Neural cell (in vitro differentiated cells): Measurements from ENCODE around the gene PSME3IP1. TPM values are rescaled to one million over a fixed set of nuclear protein-coding genes. Genes with fewer than 3 reads are reported as not detected.

Source experiments
- H2AFZ ChIP-seq: fragments of 200-600, 300-800 bp; sonication (generic), shearing (Covaris generic); 2 replicates; pipeline ENCODE4 v1.6.0; 2014; ENCODE audit warnings: low read depth, mild to moderate bottlenecking, antibody characterized with exemption, low read length, moderate library complexity
- H3F3A ChIP-seq: fragments of 200-600 bp; shearing (Covaris generic); 2 replicates; pipeline ENCODE4 v1.6.1; 2016; ENCODE audit warnings: mild to moderate bottlenecking, moderate library complexity, mixed read lengths, antibody characterized with exemption, low read length; ENCODE audit not compliant: insufficient read depth, poor library complexity, severe bottlenecking
- H3K27ac ChIP-seq: fragments of 200-600, 300-800 bp; sonication (generic), shearing (Covaris generic); 2 replicates; pipeline ENCODE4 v1.5.1; 2014; ENCODE audit warnings: mild to moderate bottlenecking, low read length, moderate library complexity
- H3K27me3 ChIP-seq: fragments of 300-800, 200-600 bp; sonication (generic), shearing (Covaris generic); 2 replicates; pipeline ENCODE4 v1.6.0; 2014; ENCODE audit warnings: mild to moderate bottlenecking, low read depth, low read length, moderate library complexity; ENCODE audit not compliant: insufficient read depth
- H3K36me3 ChIP-seq: fragments of 300-800, 200-600 bp; sonication (generic), shearing (Covaris generic); 2 replicates; pipeline ENCODE4 v1.5.1; 2014; ENCODE audit warnings: mild to moderate bottlenecking, antibody characterized with exemption, low read length, moderate library complexity; ENCODE audit not compliant: insufficient read depth
- H3K4me2 ChIP-seq: fragments of 300-800, 200-600 bp; sonication (generic), shearing (Covaris generic); 2 replicates; pipeline ENCODE4 v1.6.0; 2014; ENCODE audit warnings: mild to moderate bottlenecking, low read length
- H3K4me3 ChIP-seq: fragments of 300-800, 200-600 bp; sonication (generic), shearing (Covaris generic); 2 replicates; pipeline ENCODE4 v1.5.1; 2014; ENCODE audit warnings: mild to moderate bottlenecking, low read length, moderate library complexity
- H3K79me2 ChIP-seq: fragments of 200-600 bp; shearing (Covaris generic); replicated peaks from 2 replicates; pipeline ENCODE4 v1.6.0; 2014; ENCODE audit warnings: mild to moderate bottlenecking, low read length, moderate library complexity; ENCODE audit not compliant: insufficient read depth
- H3K9ac ChIP-seq: fragments of 300-800, 200-600 bp; sonication (generic), shearing (Covaris generic); 2 replicates; pipeline ENCODE4 v1.6.1; 2016; ENCODE audit warnings: mild to moderate bottlenecking, low read length, mixed read lengths
- H3K9me2 ChIP-seq: fragments of 200-600 bp; shearing (Covaris generic); 2 replicates; pipeline ENCODE4 v1.6.1; 2016; ENCODE audit warnings: mild to moderate bottlenecking, low read length, mixed read lengths; ENCODE audit not compliant: insufficient read depth
- H3K9me3 ChIP-seq: fragments of 200-600, 300-800 bp; sonication (generic), shearing (Covaris generic); 2 replicates; pipeline ENCODE4 v1.6.1; 2016; ENCODE audit warnings: mild to moderate bottlenecking, mixed run types, low read length, moderate library complexity, mixed read lengths
- H4K20me1 ChIP-seq: fragments of 200-600 bp; shearing (Covaris generic); 2 replicates; pipeline ENCODE4 v1.6.1; 2016; ENCODE audit warnings: mild to moderate bottlenecking, mixed run types; ENCODE audit not compliant: insufficient read depth
- CTCF ChIP-seq: fragments of 450-650 bp; IDR thresholded peaks from 2 replicates; pipeline ENCODE4 v1.5.1; 2014; ENCODE audit warnings: antibody characterized with exemption, mild to moderate bottlenecking, moderate library complexity; ENCODE audit not compliant: poor library complexity, severe bottlenecking
- EP300 ChIP-seq: fragments of 450-650 bp; conservative IDR thresholded peaks from 2 replicates; pipeline ENCODE4 v1.6.1; 2014; ENCODE audit warnings: antibody characterized with exemption, mild to moderate bottlenecking, moderate library complexity; ENCODE audit not compliant: poor library complexity, severe bottlenecking
- EZH2 ChIP-seq: fragments of 200-600, 300-800 bp; shearing (Covaris generic), sonication (generic); IDR thresholded peaks from 2 replicates; pipeline ENCODE4 v1.6.1; 2014; ENCODE audit warnings: antibody characterized with exemption, low read length, borderline replicate concordance, mild to moderate bottlenecking; ENCODE audit not compliant: insufficient read depth, poor library complexity, severe bottlenecking
- MXI1 ChIP-seq: fragments of 450-650 bp; conservative IDR thresholded peaks from 2 replicates; pipeline ENCODE4 v1.6.1; 2014; ENCODE audit warnings: antibody characterized with exemption, mild to moderate bottlenecking; ENCODE audit not compliant: poor library complexity, severe bottlenecking
- POLR2AphosphoS5 ChIP-seq: IDR thresholded peaks from 2 replicates; pipeline ENCODE4 v1.6.1; 2012
- RAD21 ChIP-seq: fragments of 450-650 bp; conservative IDR thresholded peaks from 2 replicates; pipeline ENCODE4 v1.6.1; 2014; ENCODE audit warnings: antibody characterized with exemption, mild to moderate bottlenecking, moderate library complexity
- REST ChIP-seq: IDR thresholded peaks from 2 replicates; pipeline ENCODE4 v1.6.1; 2012; ENCODE audit warnings: borderline replicate concordance
- SMC3 ChIP-seq: fragments of 450-650 bp; conservative IDR thresholded peaks from 2 replicates; pipeline ENCODE4 v1.6.1; 2014; ENCODE audit warnings: antibody characterized with exemption, mild to moderate bottlenecking, moderate library complexity; ENCODE audit not compliant: poor library complexity
- TAF1 ChIP-seq: IDR thresholded peaks from 2 replicates; pipeline ENCODE4 v1.6.1; 2012; ENCODE audit warnings: low read depth
- polyA plus RNA-seq: library from polyadenylated mRNA; depleted of rRNA; stranded (reverse); fragments of >200 nt; gene quantifications from 2 replicates; pipeline ENCODE4 v1.2.3, GENCODE V29; 2014

PSME3IP1 gene
- polyA plus RNA-seq, 1 donor from 2014 or later, result 167 TPM

DNA sequence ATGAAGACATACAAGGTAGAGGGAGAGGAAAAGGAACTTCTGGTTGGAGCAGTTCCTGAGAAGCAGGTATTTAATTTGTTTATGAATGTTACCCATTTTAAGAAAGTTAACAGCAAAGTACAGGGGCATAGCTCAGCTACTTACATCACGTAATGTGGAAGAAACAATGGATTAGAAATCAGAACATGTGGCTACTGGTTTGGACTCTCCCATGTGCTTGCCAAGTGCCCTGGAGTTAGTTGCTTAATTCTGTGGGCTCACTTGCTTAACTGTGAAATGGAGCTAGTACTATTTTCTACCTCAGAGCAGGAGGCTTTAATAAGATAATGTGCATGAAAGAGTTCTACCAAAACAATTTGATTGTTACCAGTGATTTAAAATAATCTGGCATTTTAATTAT, 27.6 kb upstream of the PSME3IP1 start:
- Histone ChIP-seq H3K9me2 (no peaks in the 10 kb centered on the region), H3K27me3 (no peaks in the 10 kb centered on the region), H3F3A (no peaks in the 10 kb centered on the region), H3K4me2 (no peak overlapping the region), H3K79me2 (no peaks in the 10 kb centered on the region), H3K4me3 (no peak overlapping the region), H3K36me3 (peaks cover 24% of the 10 kb centered on the region), H2AFZ (no peak overlapping the region), H3K9ac (no peak overlapping the region), H3K27ac (no peak overlapping the region), H4K20me1 (no peaks in the 10 kb centered on the region), H3K9me3 (no peaks in the 10 kb centered on the region)
- TF ChIP-seq SMC3 (no peak), EP300 (no peak), TAF1 (no peak), EZH2 (no peak), RAD21 (no peak), POLR2AphosphoS5 (no peak), MXI1 (no peak), CTCF (no peak), REST (no peak)

- Histone ChIP-seq H3K9me3 (no peaks in the 10 kb centered on the region), H4K20me1 (no peaks in the 10 kb centered on the region), H3F3A (no peaks in the 10 kb centered on the region), H3K27me3 (no peaks in the 10 kb centered on the region), H3K9ac (no peak overlapping the region), H3K4me2 (no peak overlapping the region), H3K9me2 (no peaks in the 10 kb centered on the region), H3K36me3 (peaks cover 25% of the 10 kb centered on the region), H3K4me3 (no peak overlapping the region), H2AFZ (no peak overlapping the region), H3K27ac (no peak overlapping the region), H3K79me2 (peaks cover 8% of the 10 kb centered on the region)
- TF ChIP-seq SMC3, result no peak
- no peak for TF ChIP-seq EP300
- TF ChIP-seq TAF1, result no peak
- TF ChIP-seq MXI1, result no peak
- no peak for TF ChIP-seq EZH2
- no peak for TF ChIP-seq RAD21
- TF ChIP-seq CTCF, result no peak
- no peak for TF ChIP-seq REST
- no peak for TF ChIP-seq POLR2AphosphoS5
Measured at GRCh38 chr16:57209780-57210179, 23.9 kb upstream of the PSME3IP1 start.
